K562 (cell line): ENCODE measurements around the gene GYS1. TPM values are rescaled to one million over a fixed set of nuclear protein-coding genes. Genes with fewer than 3 reads are reported as not detected.

ENCODE experiments used
- ATAC-seq: fragments of 200-7000 bp; cut with Tn5 transposase; 3 replicates; pipeline ENCODE4 v1.9.1; 2020; ENCODE audit warnings: moderate library complexity
- BruUV-seq: library from RNA; stranded (reverse); fragments of 400-500 nt; replicated peaks from 2 replicates; lab custom pipeline; 2021; lab: Mats Ljungman, UMichigan
- CTCF ChIA-PET: fragments of 300-600 bp; formaldehyde crosslinking; extraction: SDS; loops from one replicate; lab custom pipeline; 2021; ENCODE audit warnings: low intra/inter-chr PET ratio; lab: Yijun Ruan, JAX
- POLR2A ChIA-PET: fragments of 300-600, 350-650 bp; sonication (Branson Sonifier 250); formaldehyde crosslinking; extraction: SDS; loops from one replicate; lab custom pipeline; 2021; ENCODE audit warnings: antibody characterized with exemption, inconsistent platforms; lab: Yijun Ruan, JAX
- DNase-seq, 4 experiments: peaks; one replicate each; pipeline versions ENCODE4 v3.0.0 to v3.0.0-alpha.2; 2011 to 2018; ENCODE audit warnings: low spot score in 3 of 4, mixed read lengths in 3 of 4; ENCODE audit errors: extremely low read depth in 1 of 4
- FAIRE-seq: peaks from 2 replicates; lab custom pipeline; 2011; peaks lifted over from hg19 to GRCh38; lab: Jason Lieb, UNC
- H2AFZ ChIP-seq: 2 replicates; pipeline ENCODE4 v1.6.0; 2011; ENCODE audit warnings: low read depth, low read length, control low read depth, inconsistent platforms
- H3K27ac ChIP-seq: fragments of 200-600 bp; 3 replicates; pipeline ENCODE4 v1.8.0; 2011; ENCODE audit warnings: low read depth, mild to moderate bottlenecking, control low read depth, inconsistent platforms, low read length, moderate library complexity, mixed read lengths; ENCODE audit errors: extremely low read depth
- H3K27me3 ChIP-seq, 2 experiments: fragments of 300-600 bp in 1 of 2; 2 replicates in 1 of 2; 3 replicates in 1 of 2; pipeline versions ENCODE4 v1.6.0 to v1.8.0; 2011; ENCODE audit warnings: inconsistent platforms in 2 of 2, low read length in 2 of 2, mild to moderate bottlenecking in 1 of 2, mixed read lengths in 1 of 2, moderate library complexity in 1 of 2; ENCODE audit not compliant: control insufficient read depth in 2 of 2, insufficient read depth in 2 of 2
- H3K36me3 ChIP-seq: fragments of 300-600 bp; 3 replicates; pipeline ENCODE4 v1.8.0; 2011; ENCODE audit warnings: mild to moderate bottlenecking, low read length, inconsistent platforms; ENCODE audit not compliant: control insufficient read depth, insufficient read depth
- H3K4me1 ChIP-seq, 2 experiments: fragments of 200-600 bp in 1 of 2; replicated peaks in 1 of 2; 2 replicates in 1 of 2; 3 replicates in 1 of 2; pipeline versions ENCODE4 v1.5.1 to v1.8.0; 2011; ENCODE audit warnings: inconsistent platforms in 2 of 2, low read length in 2 of 2, mild to moderate bottlenecking in 1 of 2, mixed read lengths in 1 of 2, moderate library complexity in 1 of 2; ENCODE audit not compliant: control insufficient read depth in 2 of 2, insufficient read depth in 2 of 2
- H3K4me2 ChIP-seq: 2 replicates; pipeline ENCODE4 v1.6.1; 2011; ENCODE audit warnings: low read length, control low read depth, inconsistent platforms, mixed read lengths; ENCODE audit not compliant: insufficient read depth
- H3K4me3 ChIP-seq: fragments of 200-600 bp; sonication (generic), shearing (Covaris generic); 2 replicates; pipeline ENCODE4 v1.5.1; 2016; ENCODE audit warnings: control low read depth, inconsistent platforms
- H3K79me2 ChIP-seq: fragments of 200-600 bp; 3 replicates; pipeline ENCODE4 v1.8.0; 2011; ENCODE audit warnings: low read length, inconsistent platforms; ENCODE audit not compliant: control insufficient read depth, insufficient read depth
- H3K9ac ChIP-seq, 2 experiments: 2 replicates each; pipeline versions ENCODE4 v1.6.0 to v1.6.1; 2011; ENCODE audit warnings: low read depth in 2 of 2, low read length in 2 of 2, control low read depth in 1 of 2, inconsistent platforms in 1 of 2, mild to moderate bottlenecking in 1 of 2, mixed read lengths in 1 of 2; ENCODE audit not compliant: insufficient read depth in 1 of 2
- H3K9me1 ChIP-seq: one replicate; pipeline ENCODE4 v1.6.0; 2011; ENCODE audit warnings: inconsistent platforms, mild to moderate bottlenecking, low read length, moderate library complexity; ENCODE audit not compliant: control insufficient read depth, insufficient read depth
- H3K9me3 ChIP-seq: replicated peaks from 2 replicates; pipeline ENCODE4 v1.5.1; 2011; ENCODE audit warnings: low read depth, low read length, inconsistent platforms; ENCODE audit not compliant: control insufficient read depth, insufficient read depth
- H4K20me1 ChIP-seq: replicated peaks from 2 replicates; pipeline ENCODE4 v1.6.1; 2011; ENCODE audit warnings: low read length, inconsistent platforms, mixed read lengths; ENCODE audit not compliant: control insufficient read depth, insufficient read depth
- CEBPG ChIP-seq, 3 experiments: fragments of 200-800 bp in 1 of 3; sonication (Bioruptor generic) in 1 of 3; sonication (generic) in 1 of 3; formaldehyde crosslinking in 1 of 3; IDR thresholded peaks in 2 of 3; conservative IDR thresholded peaks in 1 of 3; 2 replicates each; pipeline versions ENCODE4 v1.6.1 to v1.8.0; 2016 to 2022; ENCODE audit warnings: missing compliant biosample characterization in 2 of 3, missing genetic modification characterization in 2 of 3, mild to moderate bottlenecking in 1 of 3, missing genetic modification reagents in 1 of 3
- GABPB1 ChIP-seq: sonication (generic); formaldehyde crosslinking; IDR thresholded peaks from 2 replicates; pipeline ENCODE4 v1.8.0; 2022; ENCODE audit warnings: mild to moderate bottlenecking, missing genetic modification reagents
- HMG20B ChIP-seq: fragments of 250-450 bp; sonication (Bioruptor Pico); IDR thresholded peaks from 2 replicates; pipeline ENCODE4 v1.5.0; 2021; ENCODE audit warnings: mild to moderate bottlenecking
- RBM25 ChIP-seq: fragments of 200-400 bp; formaldehyde crosslinking; IDR thresholded peaks from 2 replicates; pipeline ENCODE4 v1.6.1; 2018; ENCODE audit warnings: low read length, low read depth, moderate library complexity; ENCODE audit not compliant: severe bottlenecking
- SOX6 ChIP-seq: fragments of 450-650 bp; IDR thresholded peaks from 2 replicates; pipeline ENCODE4 v1.6.1; 2014; ENCODE audit warnings: mild to moderate bottlenecking
- TAL1 ChIP-seq: fragments of 450-650 bp; IDR thresholded peaks from 2 replicates; pipeline ENCODE4 v1.6.1; 2016; ENCODE audit warnings: mild to moderate bottlenecking
- YY1 ChIP-seq, 3 experiments: IDR thresholded peaks; 2 replicates each; pipeline ENCODE4 v1.6.1; 2011; ENCODE audit warnings: low read length in 2 of 3, mild to moderate bottlenecking in 2 of 3, moderate library complexity in 2 of 3, borderline replicate concordance in 1 of 3, control low read depth in 1 of 3, low read depth in 1 of 3; ENCODE audit not compliant: insufficient read depth in 3 of 3, insufficient replicate concordance in 2 of 3, control insufficient read depth in 1 of 3, insufficient read length in 1 of 3; ENCODE audit errors: extremely low read depth in 1 of 3
- ZC3H8 ChIP-seq: fragments of 450-650 bp; IDR thresholded peaks from 2 replicates; pipeline ENCODE4 v1.6.1; 2017
- ZHX1 ChIP-seq: fragments of 150-350 bp; conservative IDR thresholded peaks from 2 replicates; pipeline ENCODE4 v1.6.1; 2014; ENCODE audit warnings: low read length
- ZNF143 ChIP-seq: sonication (generic); formaldehyde crosslinking; IDR thresholded peaks from 2 replicates; pipeline ENCODE4 v1.9.0; 2022; ENCODE audit warnings: mild to moderate bottlenecking, missing genetic modification reagents
- ZNF217 ChIP-seq: sonication (generic); formaldehyde crosslinking; IDR thresholded peaks from 2 replicates; pipeline ENCODE4 v1.8.0; 2022; ENCODE audit warnings: mild to moderate bottlenecking, missing genetic modification reagents
- ZNF589 ChIP-seq: fragments of 200-800 bp; sonication (Bioruptor generic); IDR thresholded peaks from 2 replicates; pipeline ENCODE4 v1.6.1; 2016; ENCODE audit warnings: low read depth, missing genetic modification characterization, missing compliant biosample characterization
- ZNF639 ChIP-seq, 2 experiments: fragments of 200-800 bp in 1 of 2; sonication (Bioruptor generic) in 1 of 2; sonication (generic) in 1 of 2; formaldehyde crosslinking in 1 of 2; IDR thresholded peaks in 1 of 2; conservative IDR thresholded peaks in 1 of 2; 2 replicates each; pipeline versions ENCODE4 v1.5.0 to v1.6.1; 2016 to 2020; ENCODE audit warnings: missing compliant biosample characterization in 1 of 2, missing genetic modification characterization in 1 of 2, missing genetic modification reagents in 1 of 2
- ZNF79 ChIP-seq: fragments of 250-450 bp; sonication (Bioruptor Pico); IDR thresholded peaks from 2 replicates; pipeline ENCODE4 v1.4.0; 2020; ENCODE audit warnings: low read depth, mild to moderate bottlenecking, moderate library complexity
- WGBS: fragments of 100-300 bp; shearing (Covaris generic); methylation state at CpG from one replicate; pipeline ENCODE4 v1.1.6; 2016; ENCODE audit warnings: low coverage, mixed read lengths; ENCODE audit not compliant: insufficient coverage; ENCODE audit errors: missing lambda C conversion rate; 5-methylcytosine and 5-hydroxymethylcytosine counted together
- in situ Hi-C: fragments of 300-500 bp; cut with MboI; formaldehyde crosslinking; loops from 4 replicates; pipeline ENCODE4 v1.15.0; 2018; ENCODE audit warnings: inconsistent platforms, mixed read lengths
- intact Hi-C: fragments of 100-400 bp; cut with micrococcal nuclease; formaldehyde crosslinking; loops from 2 replicates; pipeline ENCODE4 v1.14.2; 2022
- polyA plus RNA-seq, 8 experiments: library from polyadenylated mRNA; depleted of rRNA in 4 of 8; stranded (reverse) in 5 of 8; unstranded in 3 of 8; fragments of >200 nt; fragmentation: Nextera tagmentation in 2 of 8; fragmentation: Illumina TruSeq in 1 of 8; extraction: Ambion mirVana in 2 of 8; extraction: Trizol in 1 of 8; gene quantifications; 2 replicates each; pipeline versions ENCODE4 v1.2.1 to v1.2.3, GENCODE V29; 2011 to 2014; ENCODE audit warnings: inconsistent platforms in 1 of 8, missing spikeins in 1 of 8
- total RNA-seq, 7 experiments: library from RNA; depleted of rRNA in 6 of 7; stranded (reverse); fragments of >200 nt in 6 of 7; fragmentation: Illumina TruSeq in 2 of 7; extraction: Trizol in 2 of 7; gene quantifications; 2 replicates each; pipeline versions ENCODE4 v1.2.1 to v1.2.3, GENCODE V29; 2011 to 2021; ENCODE audit warnings: low replicate concordance in 1 of 7
- TF ChIP-seq, protein P1 (sequence below), 2 experiments: fragments of 450-650 bp in 1 of 2; sonication (generic) in 1 of 2; formaldehyde crosslinking; conservative IDR thresholded peaks; 2 replicates each; pipeline versions ENCODE4 v1.4.0 to v1.8.1; 2020 to 2022; ENCODE audit warnings: mild to moderate bottlenecking in 1 of 2, missing genetic modification reagents in 1 of 2

GYS1 gene
- total and polyA plus RNA-seq, 9 of the 15 experiments (the other 6 are each of a cell fraction or from before 2014, with no cell fraction given), result 1.9 to 31.1 (median 15.2) TPM

- peak; percentile 66 for ATAC-seq
- Histone ChIP-seq H3K9me3 (no peaks in the 10 kb centered on the region), H3K79me2 (peaks cover 18% of the 10 kb centered on the region), H3K9ac (peak overlapping the region in 1 of 2 experiments; percentile 27; a peak in 3 of 4 replicates), H3K27ac (peak overlapping the region; percentile 42; the same call in 2 of the 3 replicates), H3K4me2 (peak overlapping the region; percentile 47; the same call in 1 of the 2 replicates), H3K9me1 (no peaks in the 10 kb centered on the region), H2AFZ (0 out of 2 replicates have a peak overlapping the region, but pooled peaks have one; percentile 7), H3K27me3 (no peaks in the 10 kb centered on the region), H3K4me1 (peaks cover 26 to 34% of the 10 kb centered on the region in 2 experiments), H3K36me3 (peaks cover 67% of the 10 kb centered on the region), H4K20me1 (peaks cover 13% of the 10 kb centered on the region), H3K4me3 (no peak overlapping the region)
- no TSS peak for BruUV-seq
- ChIA-PET CTCF (interaction anchor here (0.5 to 3.2 kb wide), 5 partner anchors 72 to 183 kb away, joined by 3 to 36 read pairs (median 3); no protein-coding TSS in a partner anchor), POLR2A (interaction anchor here (0.6 to 14.5 kb wide), 16 partner anchors 9 to 183 kb away, joined by 3 to 439 read pairs (median 4); partner anchors contain the start of genes BAX, BCAT2, GYS1 and NUCB1)
- DNase-seq, result peak; percentile 75 to 93 (median 80)
- peak; percentile 87 for FAIRE-seq
- 11% methylated on average over 19 of the region's 19 CpGs for WGBS
- in situ Hi-C loops, result loop anchor here (5.0 to 10.0 kb wide), 2 partner anchors 179 to 326 kb away; partner anchors contain the start of gene CA11
- intact Hi-C loops, result loop anchor here (1.0 to 2.0 kb wide), 2 partner anchors 129 to 176 kb away; no protein-coding TSS in a partner anchor
- no peak for TF ChIP-seq ZHX1
- TF ChIP-seq ZNF639 (CRISPR knock-in tag; conservative IDR thresholded peaks at IDR 0.05 in 1 of 2, IDR thresholded peaks at IDR 0.05 in 1 of 2), result 0 out of 4 replicates have a peak, but pooled peaks of 1 of the 2 experiments have one; percentile 29
- TF ChIP-seq TAL1, result 0 out of 2 replicates have a peak, but pooled peaks have one; percentile 11
- TF ChIP-seq ZNF589, result no peak
- TF ChIP-seq HMG20B (CRISPR knock-in tag), result no peak
- peak in 1 of 3 experiments; percentile 35 for TF ChIP-seq YY1 (IDR thresholded peaks at IDR 0.05; ENCODE audit: borderline replicate concordance in 1 of 3, control insufficient read depth in 1 of 3, extremely low read depth in 1 of 3, insufficient read depth in 3 of 3, insufficient read length in 1 of 3, insufficient replicate concordance in 2 of 3, low read depth in 1 of 3, low read length in 2 of 3)
- no peak for TF ChIP-seq ZNF79 (CRISPR knock-in tag)
- TF ChIP-seq ZNF217 (CRISPR knock-in tag), result no peak
- no peak for TF ChIP-seq ZC3H8
- 0 out of 2 replicates have a peak, but pooled peaks have one; percentile 15 for TF ChIP-seq SOX6
- TF ChIP-seq CEBPG (CRISPR knock-in tag; IDR thresholded peaks at IDR 0.05), result no peak
- no peak for TF ChIP-seq CEBPG (tag; conservative IDR thresholded peaks at IDR 0.05 in 1 of 2, IDR thresholded peaks at IDR 0.05 in 1 of 2)
- TF ChIP-seq RBM25, result no peak
- no peak for TF ChIP-seq ZNF143 (CRISPR knock-in tag)
- TF ChIP-seq, protein P1, sequence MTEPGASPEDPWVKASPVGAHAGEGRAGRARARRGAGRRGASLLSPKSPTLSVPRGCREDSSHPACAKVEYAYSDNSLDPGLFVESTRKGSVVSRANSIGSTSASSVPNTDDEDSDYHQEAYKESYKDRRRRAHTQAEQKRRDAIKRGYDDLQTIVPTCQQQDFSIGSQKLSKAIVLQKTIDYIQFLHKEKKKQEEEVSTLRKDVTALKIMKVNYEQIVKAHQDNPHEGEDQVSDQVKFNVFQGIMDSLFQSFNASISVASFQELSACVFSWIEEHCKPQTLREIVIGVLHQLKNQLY (CRISPR knock-in tag; conservative IDR thresholded peaks at IDR 0.05), result no peak
- TF ChIP-seq GABPB1 (CRISPR knock-in tag), result no peak
Measured at GRCh38 chr19:48970923-48971395, 22.1 kb downstream of the GYS1 start.
